ENCODE data around the gene MAGEB17.

DNA sequence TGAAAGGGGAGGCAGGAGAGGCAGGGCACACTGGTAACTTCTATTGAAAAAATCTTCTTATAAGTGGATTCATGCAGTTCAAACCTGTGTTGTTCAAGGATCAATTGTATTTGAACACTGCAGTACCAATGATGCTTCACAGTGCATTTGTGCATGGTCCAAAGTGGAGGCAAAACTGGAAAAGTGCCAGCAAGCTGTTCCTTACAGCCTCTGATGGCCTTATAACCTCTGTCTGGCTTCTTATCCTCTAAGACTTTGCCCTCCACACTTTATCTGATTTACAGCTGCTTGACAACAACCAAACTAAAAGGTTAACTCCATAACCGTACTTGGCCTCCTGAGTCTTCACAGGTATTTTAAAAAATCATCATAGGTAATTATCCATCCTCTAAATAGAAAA, 40.4 kb downstream of the MAGEB17 start:
- TF ChIP-seq, protein P1, sequence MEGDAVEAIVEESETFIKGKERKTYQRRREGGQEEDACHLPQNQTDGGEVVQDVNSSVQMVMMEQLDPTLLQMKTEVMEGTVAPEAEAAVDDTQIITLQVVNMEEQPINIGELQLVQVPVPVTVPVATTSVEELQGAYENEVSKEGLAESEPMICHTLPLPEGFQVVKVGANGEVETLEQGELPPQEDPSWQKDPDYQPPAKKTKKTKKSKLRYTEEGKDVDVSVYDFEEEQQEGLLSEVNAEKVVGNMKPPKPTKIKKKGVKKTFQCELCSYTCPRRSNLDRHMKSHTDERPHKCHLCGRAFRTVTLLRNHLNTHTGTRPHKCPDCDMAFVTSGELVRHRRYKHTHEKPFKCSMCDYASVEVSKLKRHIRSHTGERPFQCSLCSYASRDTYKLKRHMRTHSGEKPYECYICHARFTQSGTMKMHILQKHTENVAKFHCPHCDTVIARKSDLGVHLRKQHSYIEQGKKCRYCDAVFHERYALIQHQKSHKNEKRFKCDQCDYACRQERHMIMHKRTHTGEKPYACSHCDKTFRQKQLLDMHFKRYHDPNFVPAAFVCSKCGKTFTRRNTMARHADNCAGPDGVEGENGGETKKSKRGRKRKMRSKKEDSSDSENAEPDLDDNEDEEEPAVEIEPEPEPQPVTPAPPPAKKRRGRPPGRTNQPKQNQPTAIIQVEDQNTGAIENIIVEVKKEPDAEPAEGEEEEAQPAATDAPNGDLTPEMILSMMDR (IDR thresholded peaks at IDR 0.05; ENCODE audit: low read depth, low read length) = no peak
- TF ChIP-seq, protein P2, sequence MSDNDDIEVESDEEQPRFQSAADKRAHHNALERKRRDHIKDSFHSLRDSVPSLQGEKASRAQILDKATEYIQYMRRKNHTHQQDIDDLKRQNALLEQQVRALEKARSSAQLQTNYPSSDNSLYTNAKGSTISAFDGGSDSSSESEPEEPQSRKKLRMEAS (IDR thresholded peaks at IDR 0.05; ENCODE audit: low read depth, low read length) = no peak
- TF ChIP-seq POLR2A (IDR thresholded peaks at IDR 0.05; ENCODE audit: extremely low read depth, insufficient read length) = no peak

Measured in NB4 (cell line).